Measurements from ENCODE around the gene GHDC.

The GHDC gene

GRCh38 chr17:42174126-42174783, 20.0 kb downstream of the GHDC start:
- Histone ChIP-seq H3K4me1 (ENCODE audit: insufficient read depth, low read length, severe bottlenecking) (no peaks in the 10 kb centered on the region), H3F3A (ENCODE audit: insufficient read depth, low read length) (no peaks in the 10 kb centered on the region), H3K4me3 (ENCODE audit: low read depth, low read length, poor library complexity, severe bottlenecking) (no peak overlapping the region), H3K9me2 (ENCODE audit: low read depth, low read length) (no peaks in the 10 kb centered on the region), H3K79me2 (ENCODE audit: insufficient read depth, low read length) (no peaks in the 10 kb centered on the region), H2AFZ (ENCODE audit: low read length) (no peak overlapping the region), H3K36me3 (ENCODE audit: insufficient read depth, low read length) (no peaks in the 10 kb centered on the region), H4K20me1 (ENCODE audit: insufficient read depth, low read length) (no peaks in the 10 kb centered on the region), H3K27ac (ENCODE audit: low read depth, low read length, poor library complexity, severe bottlenecking) (no peak overlapping the region), H3K27me3 (ENCODE audit: insufficient read depth, low read length) (no peaks in the 10 kb centered on the region; the same call in 1 of the 2 replicates), H3K9me3 (ENCODE audit: low read length) (no peaks in the 10 kb centered on the region), H3K4me2 (ENCODE audit: low read length) (no peak overlapping the region), H3K9ac (ENCODE audit: low read length) (no peak overlapping the region)
- TF ChIP-seq EZH2 (IDR thresholded peaks at IDR 0.05; ENCODE audit: borderline replicate concordance, low read length) (no peak), CTCF (IDR thresholded peaks at IDR 0.05; ENCODE audit: low read length) (no peak)

- Histone ChIP-seq H3K9me2 (ENCODE audit: low read depth, low read length) (no peaks in the 10 kb centered on the region), H3K4me2 (ENCODE audit: low read length) (no peak overlapping the region), H3K4me1 (ENCODE audit: insufficient read depth, low read length, severe bottlenecking) (no peaks in the 10 kb centered on the region), H3K79me2 (ENCODE audit: insufficient read depth, low read length) (no peaks in the 10 kb centered on the region), H2AFZ (ENCODE audit: low read length) (no peak overlapping the region), H3K9ac (ENCODE audit: low read length) (no peak overlapping the region), H3K27ac (ENCODE audit: low read depth, low read length, poor library complexity, severe bottlenecking) (no peak overlapping the region), H3F3A (ENCODE audit: insufficient read depth, low read length) (no peaks in the 10 kb centered on the region), H3K9me3 (ENCODE audit: low read length) (no peaks in the 10 kb centered on the region), H3K4me3 (ENCODE audit: low read depth, low read length, poor library complexity, severe bottlenecking) (no peak overlapping the region), H3K27me3 (ENCODE audit: insufficient read depth, low read length) (no peaks in the 10 kb centered on the region; the same call in 1 of the 2 replicates), H3K36me3 (ENCODE audit: insufficient read depth, low read length) (no peaks in the 10 kb centered on the region), H4K20me1 (ENCODE audit: insufficient read depth, low read length) (no peaks in the 10 kb centered on the region)
- no peak for TF ChIP-seq EZH2 (IDR thresholded peaks at IDR 0.05; ENCODE audit: borderline replicate concordance, low read length)
- no peak for TF ChIP-seq CTCF (IDR thresholded peaks at IDR 0.05; ENCODE audit: low read length)
Observed at GRCh38 chr17:42171831-42172230, 22.5 kb downstream of the GHDC start.

- no peaks in the 10 kb centered on the region for H3K4me1 ChIP-seq (ENCODE audit: insufficient read depth, low read length, severe bottlenecking)
- H3K36me3 ChIP-seq (ENCODE audit: insufficient read depth, low read length) = no peaks in the 10 kb centered on the region
- no peak overlapping the region for H3K27ac ChIP-seq (ENCODE audit: low read depth, low read length, poor library complexity, severe bottlenecking)
- no peaks in the 10 kb centered on the region for H3K9me3 ChIP-seq (ENCODE audit: low read length)
- H3K27me3 ChIP-seq (ENCODE audit: insufficient read depth, low read length) = no peaks in the 10 kb centered on the region; the same call in 1 of the 2 replicates
- H3K9me2 ChIP-seq (ENCODE audit: low read depth, low read length) = no peaks in the 10 kb centered on the region
- H3K9ac ChIP-seq (ENCODE audit: low read length) = no peak overlapping the region
- H3K4me3 ChIP-seq (ENCODE audit: low read depth, low read length, poor library complexity, severe bottlenecking) = no peak overlapping the region
- no peaks in the 10 kb centered on the region for H4K20me1 ChIP-seq (ENCODE audit: insufficient read depth, low read length)
- no peak overlapping the region for H3K4me2 ChIP-seq (ENCODE audit: low read length)
- no peaks in the 10 kb centered on the region for H3K79me2 ChIP-seq (ENCODE audit: insufficient read depth, low read length)
- TF ChIP-seq EZH2 (IDR thresholded peaks at IDR 0.05; ENCODE audit: borderline replicate concordance, low read length) = no peak
- TF ChIP-seq CTCF (IDR thresholded peaks at IDR 0.05; ENCODE audit: low read length) = no peak
- H2AFZ ChIP-seq (ENCODE audit: low read length) = no peak overlapping the region
- no peaks in the 10 kb centered on the region for H3F3A ChIP-seq (ENCODE audit: insufficient read depth, low read length)
Observed at GRCh38 chr17:42169351-42169750, 24.9 kb downstream of the GHDC start.

Data from OCI-LY1 (cell line).